ENCODE data around the gene SEL1L. TPM values are rescaled to one million over a fixed set of nuclear protein-coding genes. Genes with fewer than 3 reads are reported as not detected.

SEL1L gene
- total and polyA plus RNA-seq, 4 donors = 13.2 to 101 (median 49.2) TPM

DNA sequence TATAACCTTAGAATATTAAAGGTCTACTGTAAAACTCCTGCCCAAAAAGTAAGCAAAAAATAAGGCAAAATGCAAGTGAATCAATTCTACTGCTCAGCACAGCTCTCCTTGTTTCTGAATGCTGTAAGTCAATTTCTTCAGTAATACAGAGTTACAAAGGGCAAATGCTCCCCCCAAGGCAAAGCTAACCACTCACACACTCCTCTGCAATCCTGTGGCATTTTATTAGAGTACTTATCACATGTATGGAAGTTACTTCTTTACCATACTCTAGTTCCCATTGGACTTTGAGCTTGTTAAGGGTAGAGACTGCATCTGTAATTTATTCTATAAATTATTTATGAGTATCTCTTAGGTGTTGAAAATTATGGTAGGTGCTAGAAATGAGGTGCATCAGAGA, 27.2 kb downstream of the SEL1L start:
- no peak overlapping the region for H3K4me3 ChIP-seq
- no peak overlapping the region for H3K9ac ChIP-seq (ENCODE audit: insufficient read depth in 1 of 2, low read length in 2 of 2)
- no peaks in the 10 kb centered on the region for H3K27me3 ChIP-seq (ENCODE audit: control insufficient read depth in 3 of 3, insufficient read depth in 3 of 3, low read length in 2 of 3)
- DNase-seq (no peak), ATAC-seq (ENCODE audit: insufficient read depth, low FRiP score) (no peak)
- TF ChIP-seq, protein P1, sequence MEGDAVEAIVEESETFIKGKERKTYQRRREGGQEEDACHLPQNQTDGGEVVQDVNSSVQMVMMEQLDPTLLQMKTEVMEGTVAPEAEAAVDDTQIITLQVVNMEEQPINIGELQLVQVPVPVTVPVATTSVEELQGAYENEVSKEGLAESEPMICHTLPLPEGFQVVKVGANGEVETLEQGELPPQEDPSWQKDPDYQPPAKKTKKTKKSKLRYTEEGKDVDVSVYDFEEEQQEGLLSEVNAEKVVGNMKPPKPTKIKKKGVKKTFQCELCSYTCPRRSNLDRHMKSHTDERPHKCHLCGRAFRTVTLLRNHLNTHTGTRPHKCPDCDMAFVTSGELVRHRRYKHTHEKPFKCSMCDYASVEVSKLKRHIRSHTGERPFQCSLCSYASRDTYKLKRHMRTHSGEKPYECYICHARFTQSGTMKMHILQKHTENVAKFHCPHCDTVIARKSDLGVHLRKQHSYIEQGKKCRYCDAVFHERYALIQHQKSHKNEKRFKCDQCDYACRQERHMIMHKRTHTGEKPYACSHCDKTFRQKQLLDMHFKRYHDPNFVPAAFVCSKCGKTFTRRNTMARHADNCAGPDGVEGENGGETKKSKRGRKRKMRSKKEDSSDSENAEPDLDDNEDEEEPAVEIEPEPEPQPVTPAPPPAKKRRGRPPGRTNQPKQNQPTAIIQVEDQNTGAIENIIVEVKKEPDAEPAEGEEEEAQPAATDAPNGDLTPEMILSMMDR (IDR thresholded peaks at IDR 0.05; ENCODE audit: control extremely low read depth, extremely low read depth) = no peak
- H3K36me3 ChIP-seq (ENCODE audit: control insufficient read depth in 4 of 4, insufficient read depth in 4 of 4, low read length in 4 of 4) = peaks cover 7 to 41% (median 24%) of the 10 kb centered on the region in 4 donors
- H3K27ac ChIP-seq (ENCODE audit: low read depth in 1 of 2, low read length in 1 of 2) = no peak overlapping the region
- H3K4me1 ChIP-seq (ENCODE audit: control insufficient read depth in 5 of 5, insufficient read depth in 5 of 5, low read length in 5 of 5) = peaks cover 0 to 16% (median 0%) of the 10 kb centered on the region in 5 donors
- no peaks in the 10 kb centered on the region for H3K9me3 ChIP-seq (ENCODE audit: control insufficient read depth in 4 of 4, insufficient read depth in 3 of 4, low read length in 3 of 4)

DNA sequence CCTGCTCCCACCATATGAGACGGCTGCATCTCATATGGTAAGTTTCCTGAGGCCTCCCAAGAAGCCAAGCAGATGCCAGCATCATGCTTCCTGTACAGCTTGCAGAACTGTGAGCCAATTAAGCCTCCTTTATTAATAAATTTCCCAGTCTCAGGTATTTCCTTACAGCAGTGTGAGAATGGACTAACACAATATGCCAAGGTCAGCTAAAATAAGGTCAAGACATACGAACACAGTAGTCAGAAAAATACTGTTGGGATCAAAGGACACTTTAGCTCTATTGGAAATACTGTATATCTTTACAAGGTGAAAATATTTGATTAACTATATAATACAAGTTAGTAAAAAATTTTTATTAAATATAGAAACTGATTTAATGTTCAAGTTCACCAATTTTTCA, 28.8 kb downstream of the SEL1L start:
- H3K36me3 ChIP-seq (ENCODE audit: control insufficient read depth in 4 of 4, insufficient read depth in 4 of 4, low read length in 4 of 4) = peaks cover 11 to 48% (median 33%) of the 10 kb centered on the region in 4 donors

DNA sequence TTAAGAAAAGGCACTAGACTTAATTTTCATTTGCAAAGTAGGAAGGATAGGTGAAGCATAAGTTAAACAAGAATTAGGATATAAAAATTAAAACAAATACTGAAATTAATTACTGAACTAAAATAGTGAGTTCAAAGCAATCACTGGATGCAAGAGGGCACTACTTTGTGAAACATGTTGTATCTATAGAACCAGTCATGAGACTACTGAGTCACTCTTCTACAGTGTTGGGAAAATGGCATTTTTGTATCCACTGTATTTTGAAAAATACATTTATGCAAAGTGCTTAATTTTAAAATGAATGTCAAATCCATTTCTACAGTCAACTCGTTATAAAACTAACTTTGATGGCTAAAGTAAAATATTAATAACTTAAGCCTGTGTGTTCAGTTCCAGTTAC, 47.9 kb downstream of the SEL1L start:
- no peak for DNase-seq
- WGBS, 2 donors = 93 to 98% methylated on average over 1 of the region's 1 CpG
- Histone ChIP-seq H3K4me1 (ENCODE audit: control insufficient read depth in 5 of 5, insufficient read depth in 5 of 5, low read length in 5 of 5) (no peaks in the 10 kb centered on the region), H3K27me3 (ENCODE audit: control insufficient read depth in 3 of 3, insufficient read depth in 3 of 3, low read length in 2 of 3) (no peaks in the 10 kb centered on the region), H3K4me3 (no peak overlapping the region), H3K27ac (ENCODE audit: low read depth in 1 of 2, low read length in 1 of 2) (no peak overlapping the region), H3K9me3 (ENCODE audit: control insufficient read depth in 4 of 4, insufficient read depth in 3 of 4, low read length in 3 of 4) (no peaks in the 10 kb centered on the region), H3K9ac (ENCODE audit: insufficient read depth in 1 of 2, low read length in 2 of 2) (no peak overlapping the region), H3K36me3 (ENCODE audit: control insufficient read depth in 4 of 4, insufficient read depth in 4 of 4, low read length in 4 of 4) (peaks cover 13 to 42% (median 22%) of the 10 kb centered on the region in 4 donors)
- TF ChIP-seq, protein P1 (IDR thresholded peaks at IDR 0.05; ENCODE audit: control extremely low read depth, extremely low read depth) = no peak
- no peak for ATAC-seq (ENCODE audit: insufficient read depth, low FRiP score)

More for the DNA sequence above, 28.8 kb downstream of the SEL1L start:
- H3K9ac ChIP-seq (ENCODE audit: insufficient read depth in 1 of 2, low read length in 2 of 2) = no peak overlapping the region
- DNase-seq = no peak
- TF ChIP-seq, protein P1 (IDR thresholded peaks at IDR 0.05; ENCODE audit: control extremely low read depth, extremely low read depth) = no peak
- H3K9me3 ChIP-seq (ENCODE audit: control insufficient read depth in 4 of 4, insufficient read depth in 3 of 4, low read length in 3 of 4) = no peaks in the 10 kb centered on the region
- 94 to 99% methylated on average over 2 of the region's 2 CpGs for WGBS, 2 donors
- H3K27ac ChIP-seq (ENCODE audit: low read depth in 1 of 2, low read length in 1 of 2) = no peak overlapping the region
- H3K27me3 ChIP-seq (ENCODE audit: control insufficient read depth in 3 of 3, insufficient read depth in 3 of 3, low read length in 2 of 3) = no peaks in the 10 kb centered on the region
- H3K4me1 ChIP-seq (ENCODE audit: control insufficient read depth in 5 of 5, insufficient read depth in 5 of 5, low read length in 5 of 5) = peaks cover 0 to 7% (median 0%) of the 10 kb centered on the region in 5 donors
- H3K4me3 ChIP-seq = no peak overlapping the region
- no peak for ATAC-seq (ENCODE audit: insufficient read depth, low FRiP score)

DNA sequence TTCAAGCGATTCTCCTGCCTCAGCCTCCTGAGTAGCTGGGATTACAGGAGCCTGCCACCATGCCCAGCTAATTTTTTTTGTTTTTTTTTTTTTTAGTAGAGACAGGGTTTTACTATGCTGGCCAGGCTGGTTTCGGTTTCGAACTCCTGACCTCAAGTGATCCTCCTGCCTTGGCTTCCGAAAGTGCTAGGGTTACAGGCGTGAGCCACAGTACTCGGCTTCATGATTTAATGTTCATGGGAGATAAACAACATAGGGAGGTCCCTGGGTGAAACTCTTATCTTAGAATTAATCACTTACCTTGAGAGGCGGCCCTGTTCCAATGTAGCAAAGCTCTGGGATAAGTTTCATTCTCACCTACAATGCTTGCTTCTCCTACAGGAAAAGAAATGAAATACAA, 48.3 kb downstream of the SEL1L start:
- no peak overlapping the region for H3K9ac ChIP-seq (ENCODE audit: insufficient read depth in 1 of 2, low read length in 2 of 2)
- H3K36me3 ChIP-seq (ENCODE audit: control insufficient read depth in 4 of 4, insufficient read depth in 4 of 4, low read length in 4 of 4) = peaks cover 17 to 42% (median 26%) of the 10 kb centered on the region in 4 donors
- H3K4me1 ChIP-seq (ENCODE audit: control insufficient read depth in 5 of 5, insufficient read depth in 5 of 5, low read length in 5 of 5) = no peaks in the 10 kb centered on the region
- H3K9me3 ChIP-seq (ENCODE audit: control insufficient read depth in 4 of 4, insufficient read depth in 3 of 4, low read length in 3 of 4) = no peaks in the 10 kb centered on the region
- WGBS, 2 donors = 90 to 96% methylated on average over 7 of the region's 7 CpGs
- DNase-seq (no peak), ATAC-seq (ENCODE audit: insufficient read depth, low FRiP score) (no peak)
- H3K27me3 ChIP-seq (ENCODE audit: control insufficient read depth in 3 of 3, insufficient read depth in 3 of 3, low read length in 2 of 3) = no peaks in the 10 kb centered on the region
- H3K27ac ChIP-seq (ENCODE audit: low read depth in 1 of 2, low read length in 1 of 2) = no peak overlapping the region
- TF ChIP-seq, protein P1 (IDR thresholded peaks at IDR 0.05; ENCODE audit: control extremely low read depth, extremely low read depth) = no peak
- H3K4me3 ChIP-seq = no peak overlapping the region

Data from lung (tissue), 12 donors.